Endothelial cell of umbilical vein (primary cell): ENCODE data around the gene PSIP1. TPM values are rescaled to one million over a fixed set of nuclear protein-coding genes. Genes with fewer than 3 reads are reported as not detected.

Experiments used
- BruUV-seq: library from RNA; stranded (reverse); fragments of 400-500 nt; replicated peaks from 2 replicates; lab custom pipeline; 2021; lab: Mats Ljungman, UMichigan
- CTCF ChIA-PET: fragments of 300-600, 350-600 bp; sonication (Branson Sonifier 250); formaldehyde crosslinking; loops from one replicate; lab custom pipeline; 2021; ENCODE audit warnings: antibody characterized with exemption, inconsistent platforms; lab: Charles Lee
- POLR2A ChIA-PET: fragments of 300-600, 350-600 bp; sonication (Branson Sonifier 250); formaldehyde crosslinking; loops from one replicate; lab custom pipeline; 2021; ENCODE audit warnings: antibody characterized with exemption, inconsistent platforms; lab: Charles Lee
- DNase-seq: peaks from one replicate; pipeline ENCODE4 v3.0.0-alpha.2; 2011; ENCODE audit warnings: low read depth, low spot score
- FAIRE-seq: peaks from 2 replicates; lab custom pipeline; 2011; peaks lifted over from hg19 to GRCh38; lab: Jason Lieb, UNC
- H2AFZ ChIP-seq: 2 replicates; pipeline ENCODE4 v1.6.0; 2012; ENCODE audit warnings: low read depth, low read length, control low read depth, inconsistent platforms
- H3K27ac ChIP-seq: 2 replicates; pipeline ENCODE4 v1.5.1; 2011; ENCODE audit warnings: low read depth, mild to moderate bottlenecking, control low read depth, low read length, moderate library complexity; ENCODE audit not compliant: insufficient read depth
- H3K27me3 ChIP-seq, 2 experiments: 2 replicates each; pipeline versions ENCODE4 v1.6.0 to v1.6.1; 2011; ENCODE audit warnings: low read length in 2 of 2, mixed read lengths in 1 of 2; ENCODE audit not compliant: control insufficient read depth in 2 of 2, insufficient read depth in 2 of 2
- H3K36me3 ChIP-seq, 2 experiments: 2 replicates in 1 of 2; 3 replicates in 1 of 2; pipeline ENCODE4 v1.5.1; 2011; ENCODE audit warnings: low read length in 2 of 2, mild to moderate bottlenecking in 1 of 2, moderate library complexity in 1 of 2; ENCODE audit not compliant: control insufficient read depth in 2 of 2, insufficient read depth in 2 of 2; ENCODE audit errors: extremely low read depth in 1 of 2
- H3K4me1 ChIP-seq: 3 replicates; pipeline ENCODE4 v1.5.1; 2011; ENCODE audit warnings: mild to moderate bottlenecking, low read length; ENCODE audit not compliant: control insufficient read depth, insufficient read depth; ENCODE audit errors: extremely low read depth
- H3K4me2 ChIP-seq: 2 replicates; pipeline ENCODE4 v1.6.1; 2011; ENCODE audit warnings: low read length, control low read depth, mixed read lengths; ENCODE audit not compliant: insufficient read depth
- H3K4me3 ChIP-seq, 3 experiments: fragments of 200-600 bp in 1 of 3; sonication (generic), shearing (Covaris generic) in 1 of 3; replicated peaks in 1 of 3; 2 replicates each; pipeline ENCODE4 v1.5.1; 2011 to 2016; ENCODE audit warnings: control low read depth in 3 of 3, low read length in 3 of 3, mild to moderate bottlenecking in 2 of 3, inconsistent platforms in 1 of 3, low read depth in 1 of 3, moderate library complexity in 1 of 3; ENCODE audit not compliant: insufficient read depth in 1 of 3
- H3K79me2 ChIP-seq: 2 replicates; pipeline ENCODE4 v1.6.0; 2012; ENCODE audit warnings: low read length, inconsistent platforms; ENCODE audit not compliant: control insufficient read depth, insufficient read depth
- H3K9ac ChIP-seq: replicated peaks from 2 replicates; pipeline ENCODE3; 2011; ENCODE audit warnings: low read length, control low read depth; ENCODE audit not compliant: insufficient read depth; ENCODE audit errors: extremely low read depth
- H3K9me1 ChIP-seq: replicated peaks from 3 replicates; pipeline ENCODE4 v1.6.0; 2011; ENCODE audit warnings: mild to moderate bottlenecking, low read length; ENCODE audit not compliant: control insufficient read depth, insufficient read depth; ENCODE audit errors: extremely low read depth
- H3K9me3 ChIP-seq: replicated peaks from 2 replicates; pipeline ENCODE4 v1.5.1; 2012; ENCODE audit warnings: low read length, inconsistent platforms; ENCODE audit not compliant: control insufficient read depth, insufficient read depth
- H4K20me1 ChIP-seq: replicated peaks from 2 replicates; pipeline ENCODE3; 2011; ENCODE audit warnings: mild to moderate bottlenecking, low read length; ENCODE audit not compliant: control insufficient read depth, insufficient read depth; ENCODE audit errors: extremely low read depth
- CTCF ChIP-seq, 2 donors: IDR thresholded peaks; 1 replicate in 1 of 2; 2 replicates in 1 of 2; pipeline ENCODE4 v1.5.1; 2011; ENCODE audit warnings: low read length in 2 of 2, mild to moderate bottlenecking in 2 of 2, moderate library complexity in 2 of 2, control low read depth in 1 of 2, inconsistent platforms in 1 of 2, low read depth in 1 of 2; ENCODE audit not compliant: insufficient read depth in 1 of 2; ENCODE audit errors: extremely low read depth in 1 of 2
- EZH2 ChIP-seq: IDR thresholded peaks from 2 replicates; pipeline ENCODE4 v1.6.1; 2012; ENCODE audit warnings: borderline replicate concordance, low read depth, mild to moderate bottlenecking, moderate library complexity, low read length, inconsistent platforms; ENCODE audit not compliant: severe bottlenecking
- FOS ChIP-seq: IDR thresholded peaks from 2 replicates; pipeline ENCODE4 v1.6.1; 2011; ENCODE audit warnings: mild to moderate bottlenecking, low read length, moderate library complexity, borderline replicate concordance; ENCODE audit not compliant: insufficient read depth
- GATA2 ChIP-seq: IDR thresholded peaks from 2 replicates; pipeline ENCODE4 v1.7.0; 2011; ENCODE audit warnings: low read depth, mild to moderate bottlenecking, moderate library complexity, mixed read lengths, low read length; ENCODE audit not compliant: insufficient read length, insufficient read depth
- JUN ChIP-seq: IDR thresholded peaks from 2 replicates; pipeline ENCODE4 v1.6.1; 2011; ENCODE audit warnings: borderline replicate concordance, low read depth; ENCODE audit not compliant: insufficient read length, insufficient read depth
- MAX ChIP-seq: IDR thresholded peaks from 2 replicates; pipeline ENCODE4 v1.6.1; 2011; ENCODE audit not compliant: insufficient read depth, insufficient read length
- MYC ChIP-seq: IDR thresholded peaks from one replicate; pipeline ENCODE4 v1.6.1; 2011; ENCODE audit warnings: mild to moderate bottlenecking, low read depth, low read length
- POLR2A ChIP-seq: IDR thresholded peaks from 2 replicates; pipeline ENCODE4 v1.6.1; 2012; ENCODE audit warnings: low read depth, mild to moderate bottlenecking, control low read depth, low read length
- POLR2AphosphoS5 ChIP-seq: IDR thresholded peaks from 2 replicates; pipeline ENCODE4 v1.6.1; 2012; ENCODE audit warnings: low read depth, mild to moderate bottlenecking, control low read depth, low read length, moderate library complexity; ENCODE audit not compliant: insufficient read depth
- dilution Hi-C: fragments of 300-500 bp; cut with MboI; formaldehyde crosslinking; loops from one replicate; pipeline ENCODE4 v1.15.0; 2019; ENCODE audit warnings: low sequenced_read_pairs; ENCODE audit not compliant: extremely low pct_ligation_motif_present
- intact Hi-C: fragments of 100-400 bp; cut with micrococcal nuclease; formaldehyde crosslinking; loops from one replicate; pipeline ENCODE4 v1.10.0; 2022
- polyA plus RNA-seq, 4 experiments: library from polyadenylated mRNA; depleted of rRNA in 3 of 4; stranded (reverse) in 3 of 4; unstranded in 1 of 4; fragments of >200 nt; gene quantifications; 2 replicates each; pipeline versions ENCODE4 v1.2.1 to v1.2.3, GENCODE V29; 2011 to 2012; ENCODE audit warnings: missing spikeins in 1 of 4
- total RNA-seq: library from RNA; stranded (reverse); gene quantifications from 2 replicates; pipeline ENCODE4 v1.2.3, GENCODE V29; 2021

The PSIP1 gene
- total and polyA plus RNA-seq, 2 donors (not counting 3 experiments of a cell fraction or from before 2014, with no cell fraction given), result 12.9 to 76.7 TPM

GRCh38 chr9:15519831-15520230, 9.1 kb upstream of the PSIP1 start:
- H3K9me1 ChIP-seq, result no peaks in the 10 kb centered on the region
- no TSS peak for BruUV-seq
- TF ChIP-seq CTCF (IDR thresholded peaks at IDR 0.05; ENCODE audit: extremely low read depth in 1 of 2, insufficient read depth in 1 of 2, low read depth in 1 of 2, low read length in 2 of 2) (no peak), GATA2 (no peak), POLR2A (no peak), MYC (no peak), MAX (no peak), JUN (no peak), POLR2AphosphoS5 (no peak), FOS (no peak), EZH2 (no peak)
- H3K36me3 ChIP-seq, result no peaks in the 10 kb centered on the region
- CTCF ChIA-PET, result interaction anchor here (1.2 kb wide), 1 partner anchor 21 kb away, joined by 4 read pairs; no protein-coding TSS in a partner anchor
- no peak overlapping the region for H3K27ac ChIP-seq
- FAIRE-seq (no peak), DNase-seq (no peak)
- dilution Hi-C loops, result no loop called here
- no peak overlapping the region for H2AFZ ChIP-seq
- no peaks in the 10 kb centered on the region for H4K20me1 ChIP-seq
- no peaks in the 10 kb centered on the region for H3K9me3 ChIP-seq
- peaks cover 4% of the 10 kb centered on the region for H3K4me1 ChIP-seq
- H3K27me3 ChIP-seq, result peaks cover 0 to 3% of the 10 kb centered on the region in 2 experiments
- H3K4me2 ChIP-seq, result no peak overlapping the region
- H3K4me3 ChIP-seq, result no peak overlapping the region
- no peaks in the 10 kb centered on the region for H3K79me2 ChIP-seq
- no peak overlapping the region for H3K9ac ChIP-seq
- intact Hi-C loops, result no loop called here
- POLR2A ChIA-PET, result no interaction called here
